ENCODE results near the gene USP24. TPM values are rescaled to one million over a fixed set of nuclear protein-coding genes. Genes with fewer than 3 reads are reported as not detected.
"Not testable (repeated sequence)": the region's sequence is repeated elsewhere in the genome, so short reads cannot be mapped to it uniquely, and the experiment has no call there.

USP24 gene
- total RNA-seq, 1 donor from 2014 or later: 21.8 TPM

DNA sequence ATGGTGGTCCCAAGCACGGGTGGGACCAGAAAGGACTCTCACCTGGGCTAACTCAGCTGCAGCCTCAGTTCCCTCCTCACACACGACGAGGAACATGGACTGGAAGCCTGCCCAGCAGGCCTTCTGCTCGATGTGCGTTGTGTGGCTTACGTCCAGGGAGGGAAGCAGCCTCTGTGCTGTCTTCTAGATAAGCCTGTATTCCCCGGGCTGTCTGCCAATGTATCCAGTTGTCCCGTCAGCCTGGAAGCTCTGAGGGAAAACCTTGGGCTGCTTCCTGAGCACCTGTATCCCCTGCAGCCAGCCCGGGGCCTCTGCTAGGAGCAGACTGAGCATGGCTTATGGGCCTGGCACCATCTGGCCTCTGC, 165.3 kb downstream of the USP24 start:
- no peak for ATAC-seq

- no peak for ATAC-seq
Observed at GRCh38 chr1:55049271-55049913, 165.8 kb downstream of the USP24 start.

DNA sequence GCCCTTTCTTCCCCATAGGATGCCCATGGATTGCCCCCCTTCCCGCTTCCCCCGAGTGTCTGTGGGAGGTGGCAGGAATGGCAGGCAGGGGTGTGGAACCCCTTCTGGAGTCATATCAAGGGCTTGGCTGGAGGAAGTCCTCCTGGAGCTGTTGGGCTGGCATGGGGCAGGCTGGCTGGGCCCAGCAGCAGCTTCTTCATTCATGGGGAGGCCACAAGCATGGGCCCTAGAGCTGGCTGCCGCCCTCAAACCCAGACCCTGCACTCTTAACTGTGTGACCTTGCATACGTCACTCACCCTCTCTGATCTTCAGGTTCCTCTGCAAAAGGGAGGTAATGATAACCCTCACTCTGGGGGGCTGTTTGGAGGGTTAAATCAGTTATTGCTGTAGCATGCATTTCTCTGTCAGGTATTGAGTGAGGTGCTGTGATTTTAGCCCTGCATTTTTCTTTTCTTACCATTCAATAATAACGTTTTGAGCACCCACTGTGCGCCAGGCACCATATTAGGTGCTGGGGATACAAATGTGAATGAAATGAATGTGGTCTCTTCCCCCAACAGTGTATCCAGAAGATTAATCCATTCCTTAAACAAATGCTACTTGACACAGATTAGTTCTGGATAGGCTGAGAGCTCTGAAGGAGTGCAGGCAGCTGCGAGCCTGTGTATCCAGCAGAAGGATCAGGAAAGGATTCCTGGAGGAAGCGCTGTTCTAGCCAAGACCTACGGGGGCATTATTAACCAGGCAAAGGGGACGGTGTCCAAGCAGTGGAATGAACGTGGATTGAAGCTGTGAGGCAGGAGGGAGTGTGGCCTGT, 166.5 kb downstream of the USP24 start:
- ATAC-seq: no peak

DNA sequence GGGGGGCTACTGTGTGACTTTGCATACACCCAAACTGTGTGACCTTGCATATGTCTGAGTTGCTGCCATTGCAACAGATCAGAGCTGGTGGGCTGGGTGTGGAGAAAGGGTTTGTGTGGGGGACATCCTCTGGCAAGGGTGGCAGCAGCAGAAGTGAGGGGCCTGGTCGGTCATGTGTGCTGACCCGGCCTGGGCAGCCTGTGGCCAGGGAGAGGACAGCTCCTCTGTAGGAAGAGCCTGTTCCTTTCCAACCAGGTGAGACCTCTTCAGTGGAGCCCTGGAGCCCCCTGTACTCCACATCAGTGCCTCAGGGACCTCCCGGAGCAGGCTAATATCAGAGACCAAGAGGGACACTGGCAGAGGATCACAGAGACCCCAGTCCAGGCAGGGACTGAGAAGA, 167.6 kb downstream of the USP24 start:
- no peak for ATAC-seq

- no peak for ATAC-seq
Observed at GRCh38 chr1:55046871-55047270, 168.3 kb downstream of the USP24 start.

GRCh38 chr1:55045430-55045829, 169.7 kb downstream of the USP24 start:
- no peak for ATAC-seq

GRCh38 chr1:55044617-55045397, 170.4 kb downstream of the USP24 start:
- ATAC-seq: no peak

DNA sequence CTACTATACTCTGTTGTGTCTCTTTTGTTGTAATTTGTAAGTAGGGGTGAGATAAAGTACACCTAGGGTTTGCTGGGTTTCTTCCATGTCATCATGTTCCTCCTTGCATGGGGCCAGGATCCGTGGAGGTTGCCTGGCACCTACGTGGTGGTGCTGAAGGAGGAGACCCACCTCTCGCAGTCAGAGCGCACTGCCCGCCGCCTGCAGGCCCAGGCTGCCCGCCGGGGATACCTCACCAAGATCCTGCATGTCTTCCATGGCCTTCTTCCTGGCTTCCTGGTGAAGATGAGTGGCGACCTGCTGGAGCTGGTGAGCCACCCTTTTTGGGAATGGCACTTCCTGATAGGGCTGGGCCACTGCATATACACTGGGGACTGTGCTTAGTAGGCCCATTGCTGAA, 171.4 kb downstream of the USP24 start:
- ATAC-seq: no peak

DNA sequence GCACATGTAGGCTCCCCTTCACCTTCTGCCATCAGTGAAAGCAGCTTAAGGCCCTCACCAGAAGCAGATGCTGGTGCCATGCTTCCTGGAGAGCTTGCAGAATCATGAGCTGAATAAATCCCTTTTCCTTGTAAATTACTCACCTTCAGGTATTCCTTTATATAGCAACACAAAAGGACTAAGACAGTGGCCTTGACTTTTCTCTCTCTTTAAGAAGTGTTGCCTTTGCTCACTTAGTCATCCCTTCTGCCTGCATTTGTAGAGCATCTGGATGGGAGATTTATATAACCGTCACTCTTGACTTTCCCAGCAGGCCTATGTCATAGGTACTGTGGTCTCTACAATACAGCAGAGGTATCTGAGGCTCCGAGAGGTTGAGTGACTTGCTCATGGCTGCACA, 172.2 kb downstream of the USP24 start:
- ATAC-seq: peak; percentile 3

GRCh38 chr1:55041613-55042012, 173.6 kb downstream of the USP24 start:
- ATAC-seq: no peak

- no peak for ATAC-seq
Observed at GRCh38 chr1:55040933-55041494, 174.2 kb downstream of the USP24 start.

DNA sequence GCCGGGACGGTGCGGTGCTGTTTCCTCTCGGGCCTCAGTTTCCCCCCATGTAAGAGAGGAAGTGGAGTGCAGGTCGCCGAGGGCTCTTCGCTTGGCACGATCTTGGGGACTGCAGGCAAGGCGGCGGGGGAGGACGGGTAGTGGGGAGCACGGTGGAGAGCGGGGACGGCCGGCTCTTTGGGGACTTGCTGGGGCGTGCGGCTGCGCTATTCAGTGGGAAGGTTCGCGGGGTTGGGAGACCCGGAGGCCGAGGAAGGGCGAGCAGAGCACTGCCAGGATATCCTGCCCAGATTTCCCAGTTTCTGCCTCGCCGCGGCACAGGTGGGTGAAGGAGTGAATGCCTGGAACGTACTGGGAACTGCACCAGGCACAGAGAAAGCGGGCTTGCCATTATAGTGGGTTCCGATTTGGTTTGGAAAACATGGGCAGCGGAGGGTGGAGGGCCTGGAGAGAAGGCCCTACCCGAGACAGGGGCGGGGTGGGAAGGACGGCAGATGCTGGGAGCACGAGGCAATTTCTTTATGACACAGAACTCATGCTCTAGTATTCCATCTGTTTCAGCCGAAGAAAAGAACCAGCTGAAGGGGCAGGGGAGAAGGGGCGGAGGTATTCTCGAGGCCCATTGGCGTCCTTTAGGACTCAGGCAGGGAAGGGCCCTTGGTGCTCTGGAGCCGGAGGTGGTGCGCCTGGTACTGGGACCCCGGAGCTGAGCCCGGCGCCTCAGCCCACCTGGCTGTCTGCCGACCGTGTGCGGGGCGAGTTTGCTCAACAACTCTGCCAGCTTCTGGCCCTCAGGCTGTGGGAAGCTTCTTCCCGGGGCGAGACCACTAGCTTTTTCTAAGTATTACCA, 174.9 kb downstream of the USP24 start:
- ATAC-seq: peak; percentile 19

DNA sequence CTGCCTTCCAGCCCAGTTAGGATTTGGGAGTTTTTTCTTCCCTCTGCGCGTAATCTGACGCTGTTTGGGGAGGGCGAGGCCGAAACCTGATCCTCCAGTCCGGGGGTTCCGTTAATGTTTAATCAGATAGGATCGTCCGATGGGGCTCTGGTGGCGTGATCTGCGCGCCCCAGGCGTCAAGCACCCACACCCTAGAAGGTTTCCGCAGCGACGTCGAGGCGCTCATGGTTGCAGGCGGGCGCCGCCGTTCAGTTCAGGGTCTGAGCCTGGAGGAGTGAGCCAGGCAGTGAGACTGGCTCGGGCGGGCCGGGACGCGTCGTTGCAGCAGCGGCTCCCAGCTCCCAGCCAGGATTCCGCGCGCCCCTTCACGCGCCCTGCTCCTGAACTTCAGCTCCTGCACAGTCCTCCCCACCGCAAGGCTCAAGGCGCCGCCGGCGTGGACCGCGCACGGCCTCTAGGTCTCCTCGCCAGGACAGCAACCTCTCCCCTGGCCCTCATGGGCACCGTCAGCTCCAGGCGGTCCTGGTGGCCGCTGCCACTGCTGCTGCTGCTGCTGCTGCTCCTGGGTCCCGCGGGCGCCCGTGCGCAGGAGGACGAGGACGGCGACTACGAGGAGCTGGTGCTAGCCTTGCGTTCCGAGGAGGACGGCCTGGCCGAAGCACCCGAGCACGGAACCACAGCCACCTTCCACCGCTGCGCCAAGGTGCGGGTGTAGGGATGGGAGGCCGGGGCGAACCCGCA, 175.7 kb downstream of the USP24 start, which contains the start of gene PCSK9:
PCSK9 (plus strand) TSS at position 207 of the 741 bp plus-strand sequence; CDS start at position 497, 290 bp downstream.
- ATAC-seq: peak; percentile 82

DNA sequence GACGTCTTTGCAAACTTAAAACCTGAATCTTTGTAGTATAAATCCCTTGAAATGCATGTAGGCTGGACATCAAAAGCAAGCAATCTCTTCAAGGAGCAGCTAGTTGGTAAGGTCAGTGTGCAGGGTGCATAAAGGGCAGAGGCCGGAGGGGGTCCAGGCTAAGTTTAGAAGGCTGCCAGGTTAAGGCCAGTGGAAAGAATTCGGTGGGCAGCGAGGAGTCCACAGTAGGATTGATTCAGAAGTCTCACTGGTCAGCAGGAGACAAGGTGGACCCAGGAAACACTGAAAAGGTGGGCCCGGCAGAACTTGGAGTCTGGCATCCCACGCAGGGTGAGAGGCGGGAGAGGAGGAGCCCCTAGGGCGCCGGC, 176.2 kb downstream of the USP24 start:
- no peak for ATAC-seq

DNA sequence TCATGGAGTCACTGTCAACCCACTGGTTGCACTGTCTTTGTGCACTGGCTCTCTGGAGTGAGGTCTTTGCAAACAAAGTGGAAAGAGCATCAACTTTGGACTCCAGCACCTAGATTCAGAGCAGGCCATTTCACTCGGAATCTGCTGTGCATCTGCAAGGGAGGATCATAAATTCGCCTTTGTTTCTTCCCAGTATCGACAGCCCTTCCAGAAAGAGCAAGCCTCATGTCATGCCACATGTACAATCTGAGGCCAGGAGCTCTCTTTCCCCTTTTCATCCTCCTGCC, 176.7 kb downstream of the USP24 start:
- ATAC-seq: no peak

GRCh38 chr1:55037733-55038551, 177.2 kb downstream of the USP24 start:
- no peak for ATAC-seq

DNA sequence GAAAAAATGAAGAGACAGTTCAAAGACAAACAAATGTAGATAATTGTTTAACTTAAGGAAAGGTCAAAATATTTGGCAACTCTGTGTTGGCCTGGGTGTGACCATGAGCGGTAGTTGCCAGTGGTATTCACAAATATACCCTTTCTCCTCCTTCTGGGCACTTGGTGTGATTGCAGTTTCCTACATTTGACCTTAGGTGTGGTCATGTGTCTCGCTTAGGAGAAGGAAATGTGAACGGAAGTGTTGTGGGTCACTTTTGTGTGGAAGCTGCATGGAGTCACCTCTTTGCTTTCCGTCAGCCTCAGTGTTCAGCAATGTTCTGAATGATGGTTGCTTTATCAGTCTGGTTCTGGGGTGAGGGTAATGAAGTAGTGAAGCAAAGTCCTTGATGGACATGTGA, 179.3 kb downstream of the USP24 start:
- no peak for ATAC-seq

DNA sequence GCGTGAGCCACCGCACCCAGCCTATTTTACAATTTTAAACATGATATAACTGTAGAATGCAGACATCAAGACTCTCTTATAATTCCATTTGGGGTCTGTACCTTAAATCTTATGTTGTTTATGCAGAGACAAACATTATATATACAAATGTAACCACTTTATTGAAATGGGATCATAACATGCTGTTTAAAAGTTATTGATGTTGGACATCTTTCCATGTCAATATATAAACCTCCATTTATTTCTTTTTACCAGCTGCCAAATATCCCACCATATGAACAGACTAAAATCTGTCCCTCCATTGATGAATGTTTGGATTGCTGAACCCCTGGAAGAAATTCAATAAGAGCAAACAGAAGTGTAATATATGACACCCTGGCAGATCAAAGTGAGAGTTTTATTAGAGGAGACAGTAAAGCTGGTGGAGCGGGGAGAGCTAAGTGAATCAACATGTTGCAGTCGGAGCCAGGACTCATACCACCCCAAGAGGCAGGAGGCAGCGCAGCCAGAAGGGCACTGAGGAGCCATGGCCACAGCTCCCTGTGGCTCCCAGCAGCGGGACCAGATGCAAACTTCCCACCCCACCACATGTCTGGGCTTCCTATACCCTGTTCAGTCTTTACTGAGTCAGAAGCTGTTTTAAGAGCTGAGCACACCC, 180.6 kb downstream of the USP24 start:
- ATAC-seq: no peak

- ATAC-seq: peak; percentile 12
Observed at GRCh38 chr1:55033265-55033614, 181.9 kb downstream of the USP24 start.

- not testable (repeated sequence) for ATAC-seq
Observed at GRCh38 chr1:55031098-55031497, 184.1 kb downstream of the USP24 start.
